PC-9 (cell line): ENCODE results near the gene ADGRA1. TPM values are rescaled to one million over a fixed set of nuclear protein-coding genes. Genes with fewer than 3 reads are reported as not detected.

ENCODE experiments used
- BruUV-seq: library from RNA; stranded (reverse); fragments of 400-500 nt; replicated peaks from 2 replicates; lab custom pipeline; 2021; lab: Mats Ljungman, UMichigan
- CTCF ChIA-PET: fragments of 300-600 bp; sonication (Branson Sonifier 250); formaldehyde crosslinking; loops from one replicate; lab custom pipeline; 2022; ENCODE audit warnings: antibody characterized with exemption; lab: Charles Lee
- POLR2A ChIA-PET: fragments of 300-600 bp; sonication (Branson Sonifier 250); formaldehyde crosslinking; loops from one replicate; lab custom pipeline; 2022; ENCODE audit warnings: antibody characterized with exemption; ENCODE audit not compliant: unreplicated experiment; lab: Charles Lee
- DNase-seq, 2 experiments: peaks; one replicate each; pipeline versions ENCODE4 v3.0.0 to v3.0.0-alpha.2; 2015 to 2022; ENCODE audit warnings: mixed read lengths in 1 of 2
- H2AFZ ChIP-seq: fragments of 200-600 bp; sonication (generic); 2 replicates; pipeline ENCODE4 v1.8.1; 2017; ENCODE audit warnings: antibody characterized with exemption
- H3F3A ChIP-seq: fragments of 200-600 bp; sonication (generic); 2 replicates; pipeline ENCODE4 v1.8.1; 2017; ENCODE audit warnings: antibody characterized with exemption, mild to moderate bottlenecking, low read depth; ENCODE audit not compliant: insufficient read depth
- H3K27ac ChIP-seq: fragments of 200-600 bp; sonication (generic); 2 replicates; pipeline ENCODE4 v1.6.1; 2016; ENCODE audit warnings: mixed run types
- H3K27me3 ChIP-seq: fragments of 200-600 bp; sonication (generic); 2 replicates; pipeline ENCODE4 v1.6.1; 2016; ENCODE audit warnings: low read depth, mixed run types; ENCODE audit not compliant: insufficient read depth
- H3K36me3 ChIP-seq: fragments of 200-600 bp; sonication (generic); 2 replicates; pipeline ENCODE4 v1.6.1; 2016; ENCODE audit warnings: low read depth, mixed run types
- H3K4me1 ChIP-seq: fragments of 200-600 bp; sonication (generic); replicated peaks from 2 replicates; pipeline ENCODE4 v1.6.1; 2016; ENCODE audit warnings: mixed run types; ENCODE audit not compliant: insufficient read depth
- H3K4me2 ChIP-seq: fragments of 200-600 bp; sonication (generic); 2 replicates; pipeline ENCODE4 v1.6.1; 2017; ENCODE audit warnings: mixed run types
- H3K4me3 ChIP-seq: fragments of 200-600 bp; sonication (generic); 2 replicates; pipeline ENCODE4 v1.6.1; 2016; ENCODE audit warnings: mixed run types
- H3K79me2 ChIP-seq: fragments of 200-600 bp; sonication (generic); 2 replicates; pipeline ENCODE4 v1.6.1; 2017; ENCODE audit warnings: low read depth, mixed run types
- H3K9me2 ChIP-seq: fragments of 200-600 bp; sonication (generic); 2 replicates; pipeline ENCODE4 v1.8.1; 2017; ENCODE audit warnings: mild to moderate bottlenecking; ENCODE audit not compliant: insufficient read depth
- H3K9me3 ChIP-seq: fragments of 200-600 bp; sonication (generic); 2 replicates; pipeline ENCODE4 v1.8.1; 2016; ENCODE audit warnings: low read depth; ENCODE audit not compliant: insufficient read depth
- H4K20me1 ChIP-seq: fragments of 200-600 bp; sonication (generic); 2 replicates; pipeline ENCODE4 v1.8.1; 2017; ENCODE audit not compliant: insufficient read depth
- EZH2 ChIP-seq: fragments of 200-600 bp; sonication (generic); IDR thresholded peaks from 2 replicates; pipeline ENCODE4 v1.8.0; 2017; ENCODE audit warnings: antibody characterized with exemption, low read depth
- intact Hi-C: fragments of 100-400 bp; cut with micrococcal nuclease; formaldehyde crosslinking; loops from one replicate; pipeline ENCODE4 v1.10.0; 2022; ENCODE audit not compliant: unreplicated experiment
- total RNA-seq: library from RNA; stranded (reverse); gene quantifications from 2 replicates; pipeline ENCODE4 v1.2.3, GENCODE V29; 2021
- TF ChIP-seq, protein P1 (sequence below): fragments of 200-600 bp; sonication (generic); conservative IDR thresholded peaks from 2 replicates; pipeline ENCODE4 v1.6.1; 2017; ENCODE audit warnings: mixed run types, antibody characterized with exemption, mild to moderate bottlenecking, moderate library complexity

ADGRA1 gene
- total RNA-seq, 1 experiment from 2014 or later: not detected

DNA sequence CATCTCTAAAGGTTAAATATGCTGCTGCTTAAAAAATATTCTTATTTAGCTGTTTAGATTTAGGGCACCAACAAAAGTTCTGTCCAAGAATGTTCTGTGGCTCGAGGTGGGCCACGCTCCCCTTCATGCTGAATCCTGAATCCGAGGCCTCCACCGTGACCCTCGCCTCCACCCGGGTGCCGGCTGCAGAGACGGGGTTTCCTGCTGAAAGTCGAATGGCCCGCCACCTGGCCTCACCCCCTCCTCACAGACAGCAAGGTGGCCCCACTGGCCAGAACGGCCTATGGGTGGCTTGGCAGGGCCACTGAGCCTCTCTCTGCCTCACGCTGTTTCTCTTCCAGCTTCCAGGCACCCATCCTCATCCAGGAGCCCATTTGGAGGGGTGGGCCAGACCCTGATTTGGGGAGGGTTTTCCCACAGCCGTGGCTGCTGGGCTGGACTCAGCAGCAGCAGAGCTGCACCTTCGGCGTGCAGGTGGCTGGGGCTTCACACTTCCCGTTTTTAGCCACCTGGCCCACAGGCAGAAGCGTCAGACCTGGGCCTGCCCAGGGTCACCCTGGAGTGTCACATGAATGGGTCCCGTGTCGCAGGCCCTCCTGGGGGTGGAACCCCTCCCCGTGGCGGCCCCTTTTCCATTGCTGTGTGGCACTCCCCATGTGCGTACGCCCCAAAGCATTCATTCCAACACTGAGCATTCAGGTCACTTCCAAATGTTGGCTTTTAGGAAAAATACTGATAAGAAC is 26.3 kb upstream of the ADGRA1 start:
- Histone ChIP-seq H2AFZ (no peak overlapping the region), H3K4me2 (no peak overlapping the region), H3K36me3 (no peaks in the 10 kb centered on the region), H3K9me3 (no peaks in the 10 kb centered on the region), H3K4me3 (no peak overlapping the region), H3K27ac (no peak overlapping the region), H3K27me3 (peaks cover 44% of the 10 kb centered on the region), H3K9me2 (no peaks in the 10 kb centered on the region), H3K79me2 (no peaks in the 10 kb centered on the region), H3K4me1 (no peaks in the 10 kb centered on the region), H4K20me1 (no peaks in the 10 kb centered on the region), H3F3A (no peaks in the 10 kb centered on the region)
- TF ChIP-seq, protein P1, sequence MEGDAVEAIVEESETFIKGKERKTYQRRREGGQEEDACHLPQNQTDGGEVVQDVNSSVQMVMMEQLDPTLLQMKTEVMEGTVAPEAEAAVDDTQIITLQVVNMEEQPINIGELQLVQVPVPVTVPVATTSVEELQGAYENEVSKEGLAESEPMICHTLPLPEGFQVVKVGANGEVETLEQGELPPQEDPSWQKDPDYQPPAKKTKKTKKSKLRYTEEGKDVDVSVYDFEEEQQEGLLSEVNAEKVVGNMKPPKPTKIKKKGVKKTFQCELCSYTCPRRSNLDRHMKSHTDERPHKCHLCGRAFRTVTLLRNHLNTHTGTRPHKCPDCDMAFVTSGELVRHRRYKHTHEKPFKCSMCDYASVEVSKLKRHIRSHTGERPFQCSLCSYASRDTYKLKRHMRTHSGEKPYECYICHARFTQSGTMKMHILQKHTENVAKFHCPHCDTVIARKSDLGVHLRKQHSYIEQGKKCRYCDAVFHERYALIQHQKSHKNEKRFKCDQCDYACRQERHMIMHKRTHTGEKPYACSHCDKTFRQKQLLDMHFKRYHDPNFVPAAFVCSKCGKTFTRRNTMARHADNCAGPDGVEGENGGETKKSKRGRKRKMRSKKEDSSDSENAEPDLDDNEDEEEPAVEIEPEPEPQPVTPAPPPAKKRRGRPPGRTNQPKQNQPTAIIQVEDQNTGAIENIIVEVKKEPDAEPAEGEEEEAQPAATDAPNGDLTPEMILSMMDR: no peak
- no peak for TF ChIP-seq EZH2
- no TSS peak for BruUV-seq
- POLR2A ChIA-PET: no interaction called here
- no peak for DNase-seq
- CTCF ChIA-PET: no interaction called here
- intact Hi-C loops: no loop called here

DNA sequence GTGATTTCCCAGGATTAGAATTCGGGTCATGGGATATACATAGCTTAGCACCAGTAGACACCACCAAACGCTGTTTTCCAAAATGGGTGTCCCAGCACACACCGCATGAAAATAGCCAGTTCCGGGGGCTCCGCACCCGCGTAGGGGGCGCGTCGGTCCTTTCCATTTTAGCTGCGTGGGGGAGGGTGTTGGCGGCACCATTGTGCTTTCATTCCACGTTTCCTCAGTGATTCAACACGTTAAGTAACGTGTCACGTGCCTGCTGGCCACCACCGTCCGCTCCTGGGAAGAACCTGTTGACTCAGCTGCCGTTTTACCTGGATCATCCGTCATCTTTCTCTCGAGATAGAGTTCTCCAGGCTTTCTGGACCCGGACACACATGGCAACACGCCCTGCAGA is 25.6 kb upstream of the ADGRA1 start:
- Histone ChIP-seq H4K20me1 (no peaks in the 10 kb centered on the region), H3F3A (no peaks in the 10 kb centered on the region), H3K79me2 (no peaks in the 10 kb centered on the region), H3K4me3 (no peak overlapping the region), H3K9me3 (no peaks in the 10 kb centered on the region), H3K9me2 (no peaks in the 10 kb centered on the region), H3K27me3 (peaks cover 37% of the 10 kb centered on the region), H3K36me3 (no peaks in the 10 kb centered on the region), H2AFZ (no peak overlapping the region), H3K4me2 (no peak overlapping the region), H3K27ac (no peak overlapping the region), H3K4me1 (no peaks in the 10 kb centered on the region)
- intact Hi-C loops: no loop called here
- POLR2A ChIA-PET: no interaction called here
- no peak for TF ChIP-seq EZH2
- TF ChIP-seq, protein P1: no peak
- BruUV-seq: no TSS peak
- CTCF ChIA-PET: no interaction called here
- DNase-seq: no peak

DNA sequence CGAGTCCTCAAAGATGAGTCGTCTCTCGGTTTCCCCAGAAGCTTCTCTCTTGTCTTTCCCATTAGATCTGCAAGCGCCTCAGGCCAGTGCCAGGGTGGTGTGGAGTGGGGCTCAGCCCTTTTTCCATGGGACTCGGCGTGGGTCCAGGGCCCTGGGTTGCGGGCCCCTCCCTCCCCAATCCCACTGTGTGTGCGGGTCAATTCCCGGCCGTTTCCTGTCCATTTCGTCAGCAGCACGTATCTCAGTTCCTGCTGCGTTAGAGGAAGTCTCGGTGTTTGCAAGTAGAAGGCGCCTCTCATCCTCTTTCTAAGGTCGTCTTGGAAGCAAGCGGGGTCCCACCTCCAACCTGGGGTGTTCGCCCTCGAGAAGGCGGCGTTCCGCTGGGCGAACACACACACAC is 25.1 kb upstream of the ADGRA1 start:
- BruUV-seq: no TSS peak
- H3K9me2 ChIP-seq: no peaks in the 10 kb centered on the region
- ChIA-PET CTCF (no interaction called here), POLR2A (no interaction called here)
- H3K36me3 ChIP-seq: no peaks in the 10 kb centered on the region
- no peak for DNase-seq
- no peak overlapping the region for H2AFZ ChIP-seq
- intact Hi-C loops: no loop called here
- H3K4me2 ChIP-seq: no peak overlapping the region
- TF ChIP-seq, protein P1: no peak
- TF ChIP-seq EZH2: no peak
- no peaks in the 10 kb centered on the region for H3F3A ChIP-seq
- H3K27ac ChIP-seq: no peak overlapping the region
- no peaks in the 10 kb centered on the region for H4K20me1 ChIP-seq
- H3K27me3 ChIP-seq: peaks cover 32% of the 10 kb centered on the region
- H3K9me3 ChIP-seq: no peaks in the 10 kb centered on the region
- H3K4me1 ChIP-seq: no peaks in the 10 kb centered on the region
- H3K79me2 ChIP-seq: no peaks in the 10 kb centered on the region
- H3K4me3 ChIP-seq: no peak overlapping the region
